ENCODE data around the gene IER2.
"Not testable (repeated sequence)": the region's sequence is repeated elsewhere in the genome, so short reads cannot be mapped to it uniquely, and the experiment has no call there.

IER2 gene

DNA sequence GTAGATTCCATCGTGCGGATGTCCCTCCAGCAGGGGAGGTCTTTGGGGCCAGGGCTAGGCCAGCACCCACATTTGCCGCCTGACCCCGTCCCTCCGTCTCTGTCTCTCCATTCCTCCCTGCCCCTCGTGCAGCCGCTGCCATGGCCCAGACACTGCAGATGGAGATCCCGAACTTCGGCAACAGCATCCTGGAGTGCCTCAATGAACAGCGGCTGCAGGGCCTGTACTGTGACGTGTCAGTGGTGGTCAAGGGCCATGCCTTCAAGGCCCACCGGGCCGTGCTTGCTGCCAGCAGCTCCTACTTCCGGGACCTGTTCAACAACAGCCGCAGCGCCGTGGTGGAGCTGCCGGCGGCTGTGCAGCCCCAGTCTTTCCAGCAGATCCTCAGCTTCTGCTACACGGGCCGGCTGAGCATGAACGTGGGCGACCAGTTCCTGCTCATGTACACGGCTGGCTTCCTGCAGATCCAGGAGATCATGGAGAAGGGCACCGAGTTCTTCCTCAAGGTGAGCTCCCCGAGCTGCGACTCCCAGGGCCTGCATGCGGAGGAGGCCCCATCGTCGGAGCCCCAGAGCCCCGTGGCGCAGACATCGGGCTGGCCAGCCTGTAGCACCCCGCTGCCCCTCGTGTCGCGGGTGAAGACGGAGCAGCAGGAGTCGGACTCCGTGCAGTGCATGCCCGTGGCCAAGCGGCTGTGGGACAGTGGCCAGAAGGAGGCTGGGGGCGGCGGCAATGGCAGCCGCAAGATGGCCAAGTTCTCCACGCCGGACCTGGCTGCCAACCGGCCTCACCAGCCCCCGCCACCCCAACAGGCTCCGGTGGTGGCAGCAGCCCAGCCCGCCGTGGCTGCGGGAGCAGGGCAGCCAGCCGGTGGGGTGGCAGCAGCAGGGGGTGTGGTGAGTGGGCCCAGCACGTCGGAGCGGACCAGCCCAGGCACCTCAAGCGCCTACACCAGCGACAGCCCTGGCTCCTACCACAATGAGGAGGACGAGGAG, 14.8 kb upstream of the IER2 start:
- FAIRE-seq (no peak), DNase-seq (ENCODE audit: extremely low spot score, insufficient read length, low read depth) (no peak)

DNA sequence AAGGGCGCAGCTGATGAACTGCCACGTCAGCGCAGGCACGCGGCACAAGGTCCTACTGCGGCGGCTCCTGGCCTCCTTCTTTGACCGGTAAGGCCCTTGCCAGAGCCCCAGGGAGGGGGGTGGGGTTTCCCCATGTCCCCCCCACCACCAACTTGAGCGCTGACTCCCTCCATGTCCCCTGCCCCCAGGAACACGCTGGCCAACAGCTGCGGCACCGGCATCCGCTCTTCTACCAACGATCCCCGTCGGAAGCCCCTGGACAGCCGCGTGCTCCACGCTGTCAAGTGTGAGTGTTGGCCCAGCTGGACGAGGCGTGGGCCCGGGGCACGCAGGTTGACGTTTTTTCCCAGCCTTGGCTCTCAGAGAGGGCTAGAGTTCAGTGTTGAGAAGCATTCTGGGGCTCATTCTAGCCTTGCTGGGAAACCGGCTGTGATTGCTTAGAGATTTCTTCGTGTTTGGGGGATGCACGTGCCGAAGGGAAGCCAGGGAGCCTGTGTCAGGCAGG, 12.9 kb upstream of the IER2 start:
- DNase-seq (ENCODE audit: extremely low spot score, insufficient read length, low read depth) (no peak), FAIRE-seq (no peak)

DNA sequence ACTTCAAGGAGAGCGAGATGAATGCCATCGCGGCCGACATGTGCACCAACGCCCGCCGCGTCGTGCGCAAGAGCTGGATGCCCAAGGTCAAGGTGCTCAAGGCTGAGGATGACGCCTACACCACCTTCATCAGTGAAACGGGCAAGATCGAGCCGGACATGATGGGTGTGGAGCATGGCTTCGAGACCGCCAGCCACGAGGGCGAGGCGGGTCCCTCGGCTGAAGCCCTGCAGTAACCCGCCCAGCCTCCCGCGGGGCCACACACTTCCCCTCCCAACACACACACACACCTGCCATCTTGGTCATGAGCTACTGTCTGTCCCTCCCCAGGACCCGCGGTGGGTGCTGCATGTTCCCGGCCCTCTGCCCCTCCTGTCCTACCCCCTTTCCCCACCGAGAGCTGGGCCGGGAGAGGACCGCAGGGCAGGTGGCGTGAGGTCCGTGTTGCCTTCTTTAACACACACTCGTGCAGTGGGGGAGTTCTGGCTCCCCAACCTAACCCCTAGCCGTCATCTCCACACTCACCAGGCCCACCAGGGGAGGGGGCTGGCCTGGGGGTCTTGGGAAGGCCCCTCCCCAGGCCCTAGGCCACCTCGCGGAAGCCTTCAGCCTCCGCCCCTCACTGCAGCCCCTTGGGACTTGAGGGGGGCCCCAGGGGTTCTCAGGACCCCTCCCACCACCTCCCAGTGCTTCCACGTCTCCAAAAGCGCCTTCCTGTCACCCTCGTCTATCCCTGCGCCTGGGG, 11.9 kb upstream of the IER2 start:
- FAIRE-seq (no peak), DNase-seq (ENCODE audit: extremely low spot score, insufficient read length, low read depth) (no peak)

DNA sequence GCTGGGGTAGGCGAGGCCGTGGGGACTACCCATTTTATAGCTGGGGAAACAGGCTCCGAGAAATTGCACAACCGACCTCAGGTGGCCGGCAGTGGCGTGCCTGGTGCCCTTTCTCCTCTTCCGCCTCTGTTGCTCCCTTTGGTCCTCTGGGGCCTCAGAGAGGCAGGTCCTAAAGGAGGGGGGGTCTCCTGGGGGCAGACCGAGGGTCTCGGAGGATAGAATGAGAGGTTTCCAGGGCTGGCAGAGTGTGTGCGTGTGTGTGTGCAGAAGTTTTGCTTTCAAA, 11.4 kb upstream of the IER2 start:
- no peak for DNase-seq (ENCODE audit: extremely low spot score, insufficient read length, low read depth)
- no peak for FAIRE-seq

DNA sequence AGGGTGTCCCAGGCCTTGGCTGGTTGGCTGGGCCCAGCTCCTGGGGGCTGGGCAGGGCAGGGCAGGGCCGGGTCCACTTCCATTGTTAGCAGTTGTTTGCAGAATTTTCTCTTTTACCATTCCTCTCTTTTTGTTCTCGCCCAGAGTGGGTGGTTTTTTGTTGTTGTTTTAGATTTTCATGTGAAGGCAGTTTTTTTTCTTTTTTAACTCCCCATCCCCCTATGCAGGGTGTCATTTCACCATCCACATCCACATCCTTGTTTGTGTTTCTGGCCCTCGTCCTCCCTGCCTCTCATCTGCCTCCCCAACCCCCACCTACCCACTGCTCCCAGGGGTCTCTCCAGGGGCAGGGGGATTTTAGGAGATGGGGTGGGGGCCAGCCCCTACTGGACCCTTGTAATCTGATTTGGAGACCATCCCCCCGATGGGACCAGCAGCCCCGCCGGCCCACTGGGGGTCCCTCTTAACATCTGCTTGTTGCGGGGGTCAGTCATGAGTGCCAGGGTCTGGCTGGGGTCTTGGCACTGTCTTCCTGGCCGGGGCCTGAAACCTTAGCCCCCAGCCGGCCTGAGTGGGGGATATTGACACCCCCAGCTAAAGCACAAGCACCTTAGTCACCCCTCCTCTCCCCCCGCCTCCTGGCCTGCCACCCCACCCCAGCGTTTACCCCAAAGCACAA, 10.4 kb upstream of the IER2 start:
- FAIRE-seq = no peak
- no peak for DNase-seq (ENCODE audit: extremely low spot score, insufficient read length, low read depth)

DNA sequence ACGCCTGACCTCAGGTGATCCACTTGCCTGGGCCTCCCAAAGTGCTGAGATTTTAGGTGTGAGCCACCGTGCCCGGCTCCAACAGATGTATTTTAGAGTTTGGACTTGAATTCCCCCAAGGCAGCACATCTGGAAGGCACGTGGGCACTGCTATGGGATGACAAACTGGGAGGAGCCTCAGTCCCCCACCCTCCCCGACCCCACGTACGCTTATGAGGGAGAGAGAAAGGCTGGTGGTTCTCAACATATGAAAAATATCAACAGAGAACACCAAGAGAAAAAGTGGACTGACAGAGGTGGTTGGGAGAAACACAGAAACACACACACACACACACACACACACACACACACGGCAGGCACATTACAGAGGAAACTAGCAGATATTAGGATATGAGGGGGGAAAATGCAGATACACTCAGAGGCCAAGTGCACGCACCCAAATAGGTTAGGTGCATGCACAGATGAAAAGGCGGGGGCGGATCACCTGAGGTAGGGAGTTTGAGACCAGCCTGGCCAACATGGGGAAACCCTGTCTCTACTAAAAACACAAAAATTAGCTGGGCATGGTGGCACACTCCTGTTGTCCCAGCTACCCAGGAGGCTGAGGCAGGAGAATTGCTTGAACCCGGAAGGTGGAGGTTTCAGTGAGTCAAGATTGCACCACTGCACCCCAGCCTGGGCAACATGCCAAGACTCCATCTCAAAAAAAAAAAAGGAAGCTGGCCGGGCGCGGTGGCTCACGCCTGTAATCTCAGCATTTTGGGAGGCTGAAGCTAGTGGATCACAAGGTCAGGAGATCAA, 3.2 kb upstream of the IER2 start:
- DNase-seq (ENCODE audit: extremely low spot score, insufficient read length, low read depth) (no peak), FAIRE-seq (no peak)

DNA sequence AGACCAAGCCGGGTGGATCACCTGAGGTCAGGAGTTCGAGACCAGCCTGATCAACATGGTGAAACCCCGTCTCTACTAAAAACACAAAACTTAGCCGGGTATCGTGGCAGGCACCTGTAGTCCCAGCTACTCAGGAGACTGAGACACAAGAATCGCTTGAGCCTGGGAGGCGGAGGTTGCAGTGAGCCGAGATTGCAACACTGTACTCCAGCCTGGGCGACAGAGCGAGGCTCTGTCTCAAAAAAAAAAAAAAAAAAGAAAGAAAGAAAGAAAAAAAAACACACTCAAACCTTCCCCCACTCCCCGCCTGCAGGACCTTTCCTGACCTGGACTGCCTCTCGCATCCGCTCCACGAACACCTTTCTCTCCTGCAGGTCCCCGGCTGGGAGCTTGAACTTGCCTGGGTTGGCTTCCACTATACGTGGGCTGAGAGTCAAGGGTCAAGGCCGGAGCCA, 1.0 kb upstream of the IER2 start:
- not testable (repeated sequence) for DNase-seq (ENCODE audit: extremely low spot score, insufficient read length, low read depth); FAIRE-seq

DNA sequence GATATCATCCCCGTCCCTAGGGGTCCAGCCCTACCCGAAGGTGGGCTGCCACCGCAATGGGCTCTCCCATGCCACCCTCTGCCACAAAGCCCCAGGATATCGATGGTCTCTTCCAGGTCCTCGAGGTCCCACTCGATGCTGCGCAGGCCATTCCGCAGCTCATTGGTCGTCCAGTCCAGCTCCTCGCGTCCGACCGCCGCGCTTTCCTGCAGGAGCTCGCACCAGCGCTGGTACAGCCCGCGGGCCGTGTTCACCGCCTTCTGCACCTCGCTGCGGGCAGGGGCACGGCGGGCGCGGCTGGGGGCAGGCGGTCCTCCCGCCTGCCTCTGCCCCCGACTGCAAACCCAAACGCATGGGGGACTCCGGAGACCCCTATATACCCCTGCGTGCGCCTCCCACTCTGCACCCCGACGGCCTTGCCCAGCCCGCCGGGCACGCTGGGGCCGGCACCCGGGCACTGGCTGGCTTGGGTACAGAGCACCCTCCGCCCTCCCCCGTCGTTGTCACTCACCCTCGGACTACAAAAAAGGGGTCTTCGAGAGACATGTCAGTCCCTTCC, 504 bp upstream of the IER2 start:
- FAIRE-seq (no peak), DNase-seq (ENCODE audit: extremely low spot score, insufficient read length, low read depth) (no peak)

DNA sequence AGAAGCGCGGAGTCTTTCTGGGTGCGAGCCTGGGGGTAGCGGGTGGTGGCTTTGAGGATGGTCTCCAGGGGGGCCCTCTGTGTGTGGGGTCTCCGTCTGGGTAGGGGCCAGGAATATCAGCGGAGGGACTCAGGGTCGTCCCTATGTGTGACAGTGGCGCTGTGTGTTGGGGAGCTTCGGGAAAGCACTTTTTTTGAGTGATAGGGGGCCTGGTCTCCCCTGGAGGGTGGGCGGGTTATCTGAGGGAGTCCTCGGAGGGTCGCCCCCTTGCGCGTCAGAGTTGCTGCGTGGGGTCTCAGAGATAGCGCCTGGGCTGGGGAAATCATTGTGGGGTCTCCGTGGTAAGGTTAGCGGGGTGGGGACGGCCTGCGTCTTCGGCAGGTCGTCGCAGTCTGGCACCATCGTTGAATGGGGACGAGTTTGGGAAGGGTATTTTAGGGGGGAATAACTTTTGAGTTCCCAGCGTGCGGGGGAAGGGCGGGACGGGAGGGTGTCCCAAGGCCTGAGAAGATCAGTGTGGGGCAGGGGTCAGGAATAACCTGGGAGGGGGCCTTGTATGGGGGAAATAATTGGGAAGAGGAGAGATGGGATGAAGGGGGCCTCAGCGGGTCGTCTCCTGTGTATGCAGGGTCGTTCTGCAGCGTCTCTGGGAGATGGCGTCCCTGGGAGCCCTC, 857 bp downstream of the IER2 start:
- no peak for FAIRE-seq
- no peak for DNase-seq (ENCODE audit: extremely low spot score, insufficient read length, low read depth)

DNA sequence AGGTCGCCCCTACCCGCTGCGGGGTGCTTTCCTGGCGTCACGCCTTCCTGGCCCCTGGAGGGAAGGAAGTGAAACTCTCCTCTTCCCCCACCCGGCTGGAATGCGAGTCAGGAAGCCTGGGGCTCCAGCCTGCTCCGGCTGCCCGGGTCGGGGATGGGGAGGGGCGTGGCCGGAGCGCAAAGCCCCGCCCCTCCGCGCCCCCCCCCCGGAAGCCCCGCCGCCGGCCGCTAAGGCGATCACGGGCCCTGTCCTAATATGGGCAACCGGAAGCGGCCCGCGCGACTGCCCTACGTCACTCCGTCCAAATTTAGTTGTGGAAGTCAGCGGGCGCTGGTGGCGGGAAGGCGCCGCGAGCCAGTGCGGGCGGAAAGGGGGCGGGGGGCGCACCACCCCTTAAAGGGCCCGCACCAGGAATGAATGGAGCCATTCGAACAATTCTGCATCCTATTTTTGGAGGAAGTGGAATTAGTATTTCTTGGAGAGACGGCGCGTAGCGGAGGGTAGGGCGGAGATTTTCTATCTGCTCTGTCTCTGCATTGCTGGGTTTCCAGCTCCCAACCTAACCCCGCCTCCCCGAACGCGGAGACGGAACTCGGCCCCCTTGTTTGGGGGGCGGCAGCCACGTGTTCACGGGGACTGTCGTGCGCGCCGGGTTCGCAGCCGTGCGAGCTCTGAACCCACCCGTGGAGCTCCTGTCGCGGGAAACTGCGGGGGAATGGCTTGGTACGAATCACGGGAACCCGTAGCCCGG, 1.6 kb downstream of the IER2 start:
- peak; percentile 83 for DNase-seq (ENCODE audit: extremely low spot score, insufficient read length, low read depth)
- FAIRE-seq = peak; percentile 82

DNA sequence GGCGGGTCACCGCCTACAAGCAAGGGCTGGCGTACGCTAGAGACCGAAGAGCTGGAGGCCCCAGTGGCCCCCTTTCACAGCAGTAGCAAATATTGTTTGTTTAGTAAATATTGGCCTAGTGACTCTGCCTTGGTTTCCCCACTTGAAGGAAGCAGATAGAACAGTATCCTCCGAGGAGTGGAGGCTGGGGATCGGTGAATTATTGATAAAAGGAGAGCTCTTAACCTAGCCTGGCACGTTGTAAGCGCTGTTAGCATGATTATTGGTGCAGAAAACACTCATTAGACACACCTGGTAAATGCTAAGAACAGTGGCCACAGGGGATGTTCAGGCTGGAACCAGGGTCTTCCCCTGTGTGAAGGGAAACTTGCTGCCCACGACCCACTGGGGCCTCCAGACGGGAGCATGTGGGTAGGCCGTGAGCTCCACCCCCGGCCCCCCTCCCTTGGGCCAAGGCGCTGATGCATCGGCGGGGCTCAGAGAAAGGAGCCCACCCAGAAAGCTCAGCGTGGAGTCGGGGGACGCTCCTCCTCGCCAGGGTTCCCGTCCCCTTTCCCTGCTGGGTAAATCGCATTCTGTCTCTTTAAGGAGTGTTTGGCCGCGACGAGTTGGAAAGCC, 2.3 kb downstream of the IER2 start:
- DNase-seq (ENCODE audit: extremely low spot score, insufficient read length, low read depth) (no peak), FAIRE-seq (no peak)

DNA sequence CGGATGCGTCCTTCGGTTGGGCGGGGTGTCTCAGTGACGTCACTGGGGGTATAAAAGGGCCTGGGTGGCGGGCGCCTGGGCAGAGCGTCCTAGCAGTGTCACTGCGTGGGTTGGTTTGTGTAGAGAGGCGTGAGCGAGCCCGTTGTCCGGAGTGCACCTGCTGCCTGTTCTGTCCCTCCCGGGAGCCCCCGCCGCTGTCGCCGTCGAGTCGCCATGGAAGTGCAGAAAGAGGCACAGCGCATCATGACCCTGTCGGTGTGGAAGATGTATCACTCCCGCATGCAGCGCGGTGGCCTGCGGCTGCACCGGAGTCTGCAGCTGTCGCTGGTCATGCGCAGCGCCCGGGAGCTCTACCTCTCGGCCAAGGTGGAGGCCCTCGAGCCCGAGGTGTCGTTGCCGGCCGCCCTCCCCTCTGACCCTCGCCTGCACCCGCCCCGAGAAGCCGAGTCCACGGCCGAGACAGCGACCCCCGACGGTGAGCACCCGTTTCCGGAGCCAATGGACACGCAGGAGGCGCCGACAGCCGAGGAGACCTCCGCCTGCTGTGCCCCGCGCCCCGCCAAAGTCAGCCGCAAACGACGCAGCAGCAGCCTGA, 2.9 kb downstream of the IER2 start:
- DNase-seq (ENCODE audit: extremely low spot score, insufficient read length, low read depth) = peak; percentile 79

DNA sequence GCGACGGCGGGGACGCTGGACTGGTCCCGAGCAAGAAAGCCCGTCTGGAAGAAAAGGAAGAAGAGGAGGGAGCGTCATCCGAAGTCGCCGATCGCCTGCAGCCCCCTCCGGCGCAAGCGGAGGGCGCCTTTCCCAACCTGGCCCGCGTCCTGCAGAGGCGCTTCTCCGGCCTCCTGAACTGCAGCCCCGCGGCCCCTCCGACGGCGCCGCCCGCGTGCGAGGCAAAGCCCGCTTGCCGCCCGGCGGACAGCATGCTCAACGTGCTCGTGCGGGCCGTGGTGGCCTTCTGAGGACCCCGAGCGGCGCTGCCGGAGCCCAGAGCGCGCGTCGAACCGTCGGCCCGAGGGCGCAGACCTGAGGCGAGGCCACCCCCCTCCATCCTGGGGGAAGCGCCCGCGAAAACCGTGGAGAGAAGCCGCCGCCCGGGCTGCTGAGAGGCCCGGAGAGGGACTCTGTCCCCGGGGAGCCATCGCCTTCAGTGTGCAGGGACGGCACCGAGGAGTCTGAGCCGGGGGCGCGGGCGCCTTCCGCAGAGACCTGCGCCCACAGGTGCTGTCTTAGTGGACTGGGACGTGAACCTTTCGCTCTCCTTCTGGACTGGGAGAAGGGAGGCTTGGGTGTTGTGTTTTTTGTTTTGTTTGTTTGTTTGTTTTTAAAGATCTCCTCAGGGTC, 3.5 kb downstream of the IER2 start:
- FAIRE-seq (no peak), DNase-seq (ENCODE audit: extremely low spot score, insufficient read length, low read depth) (no peak)

More for the DNA sequence above, 2.9 kb downstream of the IER2 start:
- FAIRE-seq = peak; percentile 93

DNA sequence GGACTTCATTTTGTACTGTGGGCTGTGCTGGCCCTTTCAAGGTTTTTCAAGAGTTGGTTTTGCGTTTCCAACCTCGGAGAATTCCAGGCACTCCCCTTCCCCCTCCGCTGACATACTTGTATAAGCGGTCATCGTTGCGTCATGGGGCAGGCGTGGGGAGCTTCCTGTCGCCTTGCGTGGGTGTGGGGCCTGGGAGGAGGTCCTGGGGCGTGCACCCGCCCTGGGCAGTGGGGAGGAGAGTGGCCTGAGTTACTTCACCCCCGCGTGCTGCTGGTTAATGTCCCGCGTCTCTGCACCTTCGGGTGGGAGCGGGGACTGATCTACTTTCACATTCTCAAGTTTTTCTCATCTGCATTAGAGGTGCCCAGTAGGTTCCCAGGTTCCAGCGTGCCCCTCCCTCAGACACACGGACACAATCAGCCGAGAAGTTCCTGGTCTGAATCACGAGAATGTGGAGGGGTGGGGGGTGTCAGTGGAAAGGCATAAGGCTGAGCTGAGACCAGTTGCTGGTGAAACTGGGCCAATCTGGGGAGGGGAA, 4.1 kb downstream of the IER2 start:
- FAIRE-seq (peak; percentile 62), DNase-seq (ENCODE audit: extremely low spot score, insufficient read length, low read depth) (no peak)

DNA sequence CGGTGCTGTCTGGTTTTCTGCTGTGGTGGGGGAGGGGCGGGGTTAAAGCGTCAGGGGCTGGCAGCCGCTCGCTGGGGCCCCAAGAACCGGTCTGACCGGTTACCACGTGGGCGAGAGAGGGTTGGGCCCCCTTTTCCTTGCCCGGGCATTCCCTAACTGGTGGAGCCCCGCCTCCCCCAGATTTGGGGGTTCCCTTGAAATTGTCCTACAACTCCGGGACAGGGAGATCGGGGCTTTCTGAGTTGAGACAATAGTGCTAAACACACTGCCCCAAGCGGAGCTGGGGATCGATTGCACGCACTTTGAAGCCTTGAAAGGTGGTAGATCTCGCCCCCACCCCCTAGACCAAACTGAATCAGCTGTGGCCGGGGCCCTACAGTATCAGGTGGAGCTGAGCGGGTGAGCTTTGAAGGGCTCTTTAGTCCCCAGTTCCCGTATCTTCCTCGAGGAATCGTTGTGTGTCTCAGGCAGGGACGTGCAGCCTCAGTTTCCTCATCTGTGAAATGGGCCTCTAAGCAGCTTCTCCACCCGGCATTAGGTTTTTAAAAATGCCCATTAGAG, 4.8 kb downstream of the IER2 start:
- DNase-seq (ENCODE audit: extremely low spot score, insufficient read length, low read depth) (no peak), FAIRE-seq (peak; percentile 53)

All from GM18507 (cell line).